ENCODE data around the gene NEUROD2.

- TF ChIP-seq CTCF (IDR thresholded peaks at IDR 0.05; ENCODE audit: insufficient read depth, low read depth, low read length), result no peak
- no peak for TF ChIP-seq EZH2 (IDR thresholded peaks at IDR 0.05; ENCODE audit: insufficient read depth, low read length)
These were observed 38.6 kb downstream of the NEUROD2 start for GRCh38 chr17:39569126-39569525.

Measured in astrocyte (in vitro differentiated cells and primary cell).